Smooth muscle cell (in vitro differentiated cells): ENCODE data around the gene MAP3K13. TPM values are rescaled to one million over a fixed set of nuclear protein-coding genes. Genes with fewer than 3 reads are reported as not detected.

Experiments used
- DNase-seq: peaks from one replicate; lab custom pipeline; 2025; ENCODE audit not compliant: unreplicated experiment; lab: John Stamatoyannopoulos, UW
- H2AFZ ChIP-seq: fragments of 200-600 bp; sonication (generic); 2 replicates; pipeline ENCODE4 v1.6.0; 2016; ENCODE audit warnings: antibody characterized with exemption, low read depth, mild to moderate bottlenecking
- H3F3A ChIP-seq: fragments of 200-600 bp; sonication (generic); 2 replicates; pipeline ENCODE4 v1.6.0; 2017; ENCODE audit warnings: antibody characterized with exemption, low read depth
- H3K27ac ChIP-seq: fragments of 200-600 bp; sonication (generic); 2 replicates; pipeline ENCODE4 v1.5.1; 2016; ENCODE audit warnings: low read depth, mild to moderate bottlenecking
- H3K27me3 ChIP-seq: fragments of 200-600 bp; sonication (generic); 2 replicates; pipeline ENCODE4 v1.6.1; 2016; ENCODE audit warnings: low read depth, mild to moderate bottlenecking
- H3K36me3 ChIP-seq: fragments of 200-600 bp; sonication (generic); 2 replicates; pipeline ENCODE4 v1.5.1; 2016; ENCODE audit warnings: low read depth
- H3K4me1 ChIP-seq: fragments of 200-600 bp; sonication (generic); 2 replicates; pipeline ENCODE4 v1.5.1; 2016; ENCODE audit warnings: low read depth
- H3K4me2 ChIP-seq: fragments of 200-600 bp; sonication (generic); 2 replicates; pipeline ENCODE4 v1.6.0; 2016; ENCODE audit warnings: mild to moderate bottlenecking
- H3K4me3 ChIP-seq: fragments of 200-600 bp; sonication (generic); 2 replicates; pipeline ENCODE4 v1.5.1; 2016; ENCODE audit warnings: mild to moderate bottlenecking
- H3K79me2 ChIP-seq: fragments of 200-600 bp; sonication (generic); 2 replicates; pipeline ENCODE4 v1.6.0; 2016; ENCODE audit warnings: low read depth, mild to moderate bottlenecking
- H3K9ac ChIP-seq: fragments of 200-600 bp; sonication (generic); 2 replicates; pipeline ENCODE4 v1.6.0; 2016; ENCODE audit warnings: low read depth
- H3K9me3 ChIP-seq: fragments of 200-600 bp; sonication (generic); replicated peaks from 2 replicates; pipeline ENCODE4 v1.5.1; 2016; ENCODE audit warnings: low read depth
- H4K20me1 ChIP-seq: fragments of 200-600 bp; sonication (generic); 2 replicates; pipeline ENCODE4 v1.6.0; 2016; ENCODE audit warnings: low read depth
- CTCF ChIP-seq: fragments of 200-600 bp; sonication (generic); IDR thresholded peaks from 2 replicates; pipeline ENCODE4 v1.5.1; 2017; ENCODE audit warnings: borderline replicate concordance, mild to moderate bottlenecking, antibody characterized with exemption; ENCODE audit not compliant: insufficient read depth, poor library complexity, severe bottlenecking
- WGBS: methylation state at CpG from one replicate; pipeline ENCODE4 v1.1.7; 2016; ENCODE audit warnings: low lambda C conversion rate; 5-methylcytosine and 5-hydroxymethylcytosine counted together
- polyA plus RNA-seq: library from polyadenylated mRNA; unstranded; fragments of >200 nt; fragmentation: Nextera tagmentation; extraction: Ambion mirVana; gene quantifications from 2 replicates; pipeline ENCODE4 v1.2.1, GENCODE V29; 2016
- total RNA-seq: library from RNA; depleted of rRNA; stranded (reverse); fragments of >200 nt; gene quantifications from 2 replicates; pipeline ENCODE4 v1.2.3, GENCODE V29; 2014

MAP3K13 gene
- total and polyA plus RNA-seq, 2 experiments from 2014 or later: 28.5 to 49.9 TPM

- no peaks in the 10 kb centered on the region for H3K36me3 ChIP-seq
- WGBS: 78% methylated on average over 3 of the region's 3 CpGs
- no peaks in the 10 kb centered on the region for H3K4me1 ChIP-seq
- H3K79me2 ChIP-seq: no peaks in the 10 kb centered on the region
- H4K20me1 ChIP-seq: no peaks in the 10 kb centered on the region
- H3K9me3 ChIP-seq: no peaks in the 10 kb centered on the region
- no peak for DNase-seq
- H3K4me3 ChIP-seq: no peak overlapping the region
- no peaks in the 10 kb centered on the region for H3F3A ChIP-seq
- no peak overlapping the region for H3K4me2 ChIP-seq
- no peaks in the 10 kb centered on the region for H3K27me3 ChIP-seq
- TF ChIP-seq CTCF: no peak
- no peak overlapping the region for H3K9ac ChIP-seq
- H3K27ac ChIP-seq: no peak overlapping the region
- no peak overlapping the region for H2AFZ ChIP-seq
Observed at GRCh38 chr3:185504636-185505035, 141.7 kb downstream of the MAP3K13 start.

GRCh38 chr3:185507883-185508282, 144.9 kb downstream of the MAP3K13 start:
- DNase-seq: no peak
- Histone ChIP-seq H4K20me1 (no peaks in the 10 kb centered on the region), H2AFZ (no peak overlapping the region), H3K79me2 (no peaks in the 10 kb centered on the region), H3K27me3 (peaks cover 3% of the 10 kb centered on the region), H3K9ac (no peak overlapping the region), H3K4me2 (no peak overlapping the region), H3F3A (no peaks in the 10 kb centered on the region), H3K9me3 (no peaks in the 10 kb centered on the region), H3K4me3 (no peak overlapping the region), H3K4me1 (no peaks in the 10 kb centered on the region), H3K36me3 (no peaks in the 10 kb centered on the region), H3K27ac (no peak overlapping the region)
- no peak for TF ChIP-seq CTCF
- WGBS: 83% methylated on average over 6 of the region's 6 CpGs

- no peak overlapping the region for H3K4me3 ChIP-seq
- H3K27ac ChIP-seq: no peak overlapping the region
- H3K79me2 ChIP-seq: no peaks in the 10 kb centered on the region
- DNase-seq: no peak
- no peaks in the 10 kb centered on the region for H3K9me3 ChIP-seq
- H3K9ac ChIP-seq: no peak overlapping the region
- no peaks in the 10 kb centered on the region for H3K36me3 ChIP-seq
- WGBS: 86% methylated on average over 19 of the region's 19 CpGs
- H3K27me3 ChIP-seq: peaks cover 6% of the 10 kb centered on the region
- no peak overlapping the region for H3K4me2 ChIP-seq
- H2AFZ ChIP-seq: no peak overlapping the region
- TF ChIP-seq CTCF: no peak
- H3F3A ChIP-seq: no peaks in the 10 kb centered on the region
- no peaks in the 10 kb centered on the region for H4K20me1 ChIP-seq
- H3K4me1 ChIP-seq: no peaks in the 10 kb centered on the region
Observed at GRCh38 chr3:185508335-185508991, 145.5 kb downstream of the MAP3K13 start.

- H3K79me2 ChIP-seq: no peaks in the 10 kb centered on the region
- DNase-seq: no peak
- no peaks in the 10 kb centered on the region for H3K4me1 ChIP-seq
- no peak overlapping the region for H3K27ac ChIP-seq
- no peak overlapping the region for H3K4me3 ChIP-seq
- no peaks in the 10 kb centered on the region for H3K9me3 ChIP-seq
- no peak for TF ChIP-seq CTCF
- no peaks in the 10 kb centered on the region for H3K36me3 ChIP-seq
- H4K20me1 ChIP-seq: no peaks in the 10 kb centered on the region
- no peak overlapping the region for H2AFZ ChIP-seq
- no peaks in the 10 kb centered on the region for H3F3A ChIP-seq
- peaks cover 22% of the 10 kb centered on the region for H3K27me3 ChIP-seq
- no peak overlapping the region for H3K4me2 ChIP-seq
- WGBS: 90% methylated on average over 4 of the region's 4 CpGs
- no peak overlapping the region for H3K9ac ChIP-seq
Observed at GRCh38 chr3:185511711-185512110, 148.8 kb downstream of the MAP3K13 start.
